ENCODE results near the gene SEC14L1.

DNA sequence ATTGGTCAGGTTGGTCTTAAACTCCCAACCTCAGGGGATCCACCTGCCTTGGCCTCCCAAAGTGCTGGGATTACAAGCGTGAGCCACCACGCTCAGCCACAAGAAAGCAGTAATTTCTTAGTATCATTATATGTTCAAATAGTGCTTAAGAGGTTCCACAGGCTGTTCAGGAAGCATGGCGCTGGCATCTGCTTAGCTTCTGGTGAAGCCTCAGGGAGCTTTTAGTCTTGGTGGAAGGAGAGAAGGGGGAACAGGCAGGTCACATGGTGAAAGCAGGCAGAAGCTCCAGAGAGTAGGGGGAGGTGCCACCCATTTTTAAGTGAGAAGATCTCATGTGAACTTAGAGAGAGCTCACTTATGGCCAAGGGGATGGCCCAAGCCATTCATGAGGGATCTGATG, 3.7 kb upstream of the SEC14L1 start:
- TF ChIP-seq, protein P1, sequence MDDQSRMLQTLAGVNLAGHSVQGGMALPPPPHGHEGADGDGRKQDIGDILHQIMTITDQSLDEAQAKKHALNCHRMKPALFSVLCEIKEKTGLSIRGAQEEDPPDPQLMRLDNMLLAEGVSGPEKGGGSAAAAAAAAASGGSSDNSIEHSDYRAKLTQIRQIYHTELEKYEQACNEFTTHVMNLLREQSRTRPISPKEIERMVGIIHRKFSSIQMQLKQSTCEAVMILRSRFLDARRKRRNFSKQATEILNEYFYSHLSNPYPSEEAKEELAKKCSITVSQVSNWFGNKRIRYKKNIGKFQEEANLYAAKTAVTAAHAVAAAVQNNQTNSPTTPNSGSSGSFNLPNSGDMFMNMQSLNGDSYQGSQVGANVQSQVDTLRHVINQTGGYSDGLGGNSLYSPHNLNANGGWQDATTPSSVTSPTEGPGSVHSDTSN (CRISPR knock-in tag; IDR thresholded peaks at IDR 0.05), result no peak
- TF ChIP-seq ZNF433 (tag by site-specific recombination; IDR thresholded peaks at IDR 0.05; ENCODE audit: low read depth) (no peak), ZNF280D (tag by site-specific recombination; IDR thresholded peaks at IDR 0.05) (no peak), ZNF202 (tag by site-specific recombination; IDR thresholded peaks at IDR 0.05; ENCODE audit: borderline replicate concordance) (no peak), ZNF138 (tag by site-specific recombination; IDR thresholded peaks at IDR 0.05; ENCODE audit: borderline replicate concordance) (no peak), ZNF473 (tag by site-specific recombination; IDR thresholded peaks at IDR 0.05) (no peak), OVOL3 (tag by site-specific recombination; IDR thresholded peaks at IDR 0.05) (no peak), ZNF311 (tag by site-specific recombination; IDR thresholded peaks at IDR 0.05; ENCODE audit: borderline replicate concordance) (no peak), ZNF37A (tag by site-specific recombination; IDR thresholded peaks at IDR 0.05) (no peak), ZNF274 (IDR thresholded peaks at IDR 0.05; ENCODE audit: low read length) (no peak), ZNF274 (tag by site-specific recombination; IDR thresholded peaks at IDR 0.05; ENCODE audit: borderline replicate concordance) (no peak), KLF8 (tag by site-specific recombination; IDR thresholded peaks at IDR 0.05) (no peak)
- TF ChIP-seq, protein P2, sequence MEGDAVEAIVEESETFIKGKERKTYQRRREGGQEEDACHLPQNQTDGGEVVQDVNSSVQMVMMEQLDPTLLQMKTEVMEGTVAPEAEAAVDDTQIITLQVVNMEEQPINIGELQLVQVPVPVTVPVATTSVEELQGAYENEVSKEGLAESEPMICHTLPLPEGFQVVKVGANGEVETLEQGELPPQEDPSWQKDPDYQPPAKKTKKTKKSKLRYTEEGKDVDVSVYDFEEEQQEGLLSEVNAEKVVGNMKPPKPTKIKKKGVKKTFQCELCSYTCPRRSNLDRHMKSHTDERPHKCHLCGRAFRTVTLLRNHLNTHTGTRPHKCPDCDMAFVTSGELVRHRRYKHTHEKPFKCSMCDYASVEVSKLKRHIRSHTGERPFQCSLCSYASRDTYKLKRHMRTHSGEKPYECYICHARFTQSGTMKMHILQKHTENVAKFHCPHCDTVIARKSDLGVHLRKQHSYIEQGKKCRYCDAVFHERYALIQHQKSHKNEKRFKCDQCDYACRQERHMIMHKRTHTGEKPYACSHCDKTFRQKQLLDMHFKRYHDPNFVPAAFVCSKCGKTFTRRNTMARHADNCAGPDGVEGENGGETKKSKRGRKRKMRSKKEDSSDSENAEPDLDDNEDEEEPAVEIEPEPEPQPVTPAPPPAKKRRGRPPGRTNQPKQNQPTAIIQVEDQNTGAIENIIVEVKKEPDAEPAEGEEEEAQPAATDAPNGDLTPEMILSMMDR (tag by site-specific recombination; IDR thresholded peaks at IDR 0.05), result no peak
